Glutamatergic neuron (in vitro differentiated cells): ENCODE measurements around the gene SCTR. TPM values are rescaled to one million over a fixed set of nuclear protein-coding genes. Genes with fewer than 3 reads are reported as not detected.

ENCODE experiments used
- DNase-seq: peaks from one replicate; pipeline ENCODE4 v3.0.0; 2022
- H3K27ac Mint-ChIP-seq: one replicate; pipeline ENCODE4 v1.8.0; 2020; ENCODE audit warnings: mild to moderate bottlenecking, mixed read lengths, inconsistent platforms; ENCODE audit not compliant: unreplicated experiment
- H3K27me3 Mint-ChIP-seq: one replicate; pipeline ENCODE4 v1.8.0; 2020; ENCODE audit warnings: mild to moderate bottlenecking, moderate library complexity, mixed read lengths, inconsistent platforms; ENCODE audit not compliant: unreplicated experiment
- H3K36me3 Mint-ChIP-seq: one replicate; pipeline ENCODE4 v1.8.0; 2020; ENCODE audit warnings: mild to moderate bottlenecking, mixed read lengths, inconsistent platforms; ENCODE audit not compliant: unreplicated experiment
- H3K4me1 Mint-ChIP-seq: one replicate; pipeline ENCODE4 v1.8.0; 2020; ENCODE audit warnings: mild to moderate bottlenecking, low read depth, mixed read lengths, inconsistent platforms; ENCODE audit not compliant: unreplicated experiment
- H3K4me3 Mint-ChIP-seq: one replicate; pipeline ENCODE4 v1.8.0; 2020; ENCODE audit warnings: mild to moderate bottlenecking, mixed read lengths, inconsistent platforms; ENCODE audit not compliant: unreplicated experiment
- H3K9me3 Mint-ChIP-seq: one replicate; pipeline ENCODE4 v1.8.0; 2020; ENCODE audit warnings: mild to moderate bottlenecking, moderate library complexity, mixed read lengths, inconsistent platforms; ENCODE audit not compliant: unreplicated experiment
- total RNA-seq: library from RNA; stranded (reverse); fragmentation: NEBNext Ultra II Directional; extraction: Animal tissue kit (Norgen Biotek cat#: 25700); gene quantifications from one replicate; pipeline ENCODE4 v1.2.1, GENCODE V29; 2021; ENCODE audit not compliant: unreplicated experiment
- TF ChIP-seq, protein P1 (sequence below): fragments of 200-600 bp; sonication (generic); IDR thresholded peaks from one replicate; pipeline ENCODE4 v1.5.0; 2021; ENCODE audit not compliant: partially characterized antibody, unreplicated experiment

Gene SCTR
- total RNA-seq, 1 donor from 2014 or later = not detected

- no peak overlapping the region for H3K4me3 Mint-ChIP-seq
- H3K4me1 Mint-ChIP-seq = peaks cover 5% of the 10 kb centered on the region
- H3K27me3 Mint-ChIP-seq = peaks cover 2% of the 10 kb centered on the region
- no peak for DNase-seq
- H3K27ac Mint-ChIP-seq = no peak overlapping the region
- H3K9me3 Mint-ChIP-seq = peaks cover 4% of the 10 kb centered on the region
- TF ChIP-seq, protein P1, sequence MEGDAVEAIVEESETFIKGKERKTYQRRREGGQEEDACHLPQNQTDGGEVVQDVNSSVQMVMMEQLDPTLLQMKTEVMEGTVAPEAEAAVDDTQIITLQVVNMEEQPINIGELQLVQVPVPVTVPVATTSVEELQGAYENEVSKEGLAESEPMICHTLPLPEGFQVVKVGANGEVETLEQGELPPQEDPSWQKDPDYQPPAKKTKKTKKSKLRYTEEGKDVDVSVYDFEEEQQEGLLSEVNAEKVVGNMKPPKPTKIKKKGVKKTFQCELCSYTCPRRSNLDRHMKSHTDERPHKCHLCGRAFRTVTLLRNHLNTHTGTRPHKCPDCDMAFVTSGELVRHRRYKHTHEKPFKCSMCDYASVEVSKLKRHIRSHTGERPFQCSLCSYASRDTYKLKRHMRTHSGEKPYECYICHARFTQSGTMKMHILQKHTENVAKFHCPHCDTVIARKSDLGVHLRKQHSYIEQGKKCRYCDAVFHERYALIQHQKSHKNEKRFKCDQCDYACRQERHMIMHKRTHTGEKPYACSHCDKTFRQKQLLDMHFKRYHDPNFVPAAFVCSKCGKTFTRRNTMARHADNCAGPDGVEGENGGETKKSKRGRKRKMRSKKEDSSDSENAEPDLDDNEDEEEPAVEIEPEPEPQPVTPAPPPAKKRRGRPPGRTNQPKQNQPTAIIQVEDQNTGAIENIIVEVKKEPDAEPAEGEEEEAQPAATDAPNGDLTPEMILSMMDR = no peak
- no peaks in the 10 kb centered on the region for H3K36me3 Mint-ChIP-seq
These were observed 21.6 kb upstream of the SCTR start for GRCh38 chr2:119545754-119546446.

DNA sequence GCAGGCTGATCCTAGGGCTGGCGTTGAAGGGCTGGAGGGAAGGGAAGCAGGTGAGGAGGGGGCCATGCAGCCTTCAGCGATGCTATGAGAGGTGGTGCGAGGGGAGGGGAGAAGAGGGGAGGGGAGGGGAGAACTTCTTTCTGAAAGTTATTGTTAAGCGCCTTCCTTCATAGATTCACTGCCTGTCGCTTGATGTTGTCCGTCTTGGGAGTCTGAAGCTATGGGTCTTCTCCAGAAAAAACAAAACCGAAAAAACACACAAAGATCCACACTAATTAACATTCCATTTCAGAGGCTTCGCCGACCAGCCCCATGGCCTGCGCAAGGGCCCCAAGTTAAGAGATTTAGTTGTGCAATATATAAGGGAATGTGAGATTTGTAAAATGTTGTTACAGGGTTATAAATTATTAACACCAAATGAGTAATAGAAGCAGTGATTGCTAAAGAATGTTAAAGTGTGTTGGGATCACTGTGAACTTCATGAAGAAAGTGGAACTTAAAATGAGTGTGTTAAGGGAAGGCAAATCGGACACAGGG is 20.7 kb upstream of the SCTR start:
- no peak overlapping the region for H3K27ac Mint-ChIP-seq
- no peak for DNase-seq
- TF ChIP-seq, protein P1 = no peak
- peaks cover 3% of the 10 kb centered on the region for H3K27me3 Mint-ChIP-seq
- no peaks in the 10 kb centered on the region for H3K36me3 Mint-ChIP-seq
- peaks cover 5% of the 10 kb centered on the region for H3K4me1 Mint-ChIP-seq
- H3K9me3 Mint-ChIP-seq = peaks cover 4% of the 10 kb centered on the region
- H3K4me3 Mint-ChIP-seq = peak overlapping the region; percentile 64

GRCh38 chr2:119544075-119544938 is 20.0 kb upstream of the SCTR start, which contains the start of gene CFAP221:
CFAP221 (plus strand) TSS chr2:119544449; CDS start chr2:119546132, 1,683 bp downstream.
- Mint-ChIP-seq H3K36me3 (no peaks in the 10 kb centered on the region), H3K4me1 (peaks cover 5% of the 10 kb centered on the region), H3K4me3 (peak within 1 kb of the TSS; percentile 84), H3K9me3 (peaks cover 4% of the 10 kb centered on the region), H3K27me3 (peaks cover 3% of the 10 kb centered on the region), H3K27ac (no peak within 1 kb of the TSS)
- TF ChIP-seq, protein P1 = no peak
- peak; percentile 87 for DNase-seq

GRCh38 chr2:119541476-119541875 is 17.2 kb upstream of the SCTR start:
- peaks cover 3% of the 10 kb centered on the region for H3K27me3 Mint-ChIP-seq
- H3K36me3 Mint-ChIP-seq = no peaks in the 10 kb centered on the region
- H3K4me3 Mint-ChIP-seq = no peak overlapping the region
- peaks cover 3% of the 10 kb centered on the region for H3K4me1 Mint-ChIP-seq
- H3K27ac Mint-ChIP-seq = no peak overlapping the region
- H3K9me3 Mint-ChIP-seq = peaks cover 4% of the 10 kb centered on the region
- no peak for DNase-seq
- TF ChIP-seq, protein P1 = no peak
